HG03575 (cell line): Measurements from ENCODE around the gene RIPK3.

Experiments used
- ATAC-seq: cut with Tn5 transposase; IDR thresholded peaks from one replicate; pipeline ENCODE4 v1.9.1; 2021; ENCODE audit not compliant: unreplicated experiment, insufficient number of reproducible peaks, low FRiP score; ENCODE audit errors: extremely low read depth

Gene RIPK3

DNA sequence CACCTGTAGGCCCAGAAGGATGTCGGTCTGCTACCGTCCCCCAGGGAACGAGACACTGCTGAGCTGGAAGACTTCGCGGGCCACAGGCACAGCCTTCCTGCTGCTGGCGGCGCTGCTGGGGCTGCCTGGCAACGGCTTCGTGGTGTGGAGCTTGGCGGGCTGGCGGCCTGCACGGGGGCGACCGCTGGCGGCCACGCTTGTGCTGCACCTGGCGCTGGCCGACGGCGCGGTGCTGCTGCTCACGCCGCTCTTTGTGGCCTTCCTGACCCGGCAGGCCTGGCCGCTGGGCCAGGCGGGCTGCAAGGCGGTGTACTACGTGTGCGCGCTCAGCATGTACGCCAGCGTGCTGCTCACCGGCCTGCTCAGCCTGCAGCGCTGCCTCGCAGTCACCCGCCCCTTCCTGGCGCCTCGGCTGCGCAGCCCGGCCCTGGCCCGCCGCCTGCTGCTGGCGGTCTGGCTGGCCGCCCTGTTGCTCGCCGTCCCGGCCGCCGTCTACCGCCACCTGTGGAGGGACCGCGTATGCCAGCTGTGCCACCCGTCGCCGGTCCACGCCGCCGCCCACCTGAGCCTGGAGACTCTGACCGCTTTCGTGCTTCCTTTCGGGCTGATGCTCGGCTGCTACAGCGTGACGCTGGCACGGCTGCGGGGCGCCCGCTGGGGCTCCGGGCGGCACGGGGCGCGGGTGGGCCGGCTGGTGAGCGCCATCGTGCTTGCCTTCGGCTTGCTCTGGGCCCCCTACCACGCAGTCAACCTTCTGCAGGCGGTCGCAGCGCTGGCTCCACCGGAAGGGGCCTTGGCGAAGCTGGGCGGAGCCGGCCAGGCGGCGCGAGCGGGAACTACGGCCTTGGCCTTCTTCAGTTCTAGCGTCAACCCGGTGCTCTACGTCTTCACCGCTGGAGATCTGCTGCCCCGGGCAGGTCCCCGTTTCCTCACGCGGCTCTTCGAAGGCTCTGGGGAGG lies 28.9 kb downstream of the RIPK3 start, which contains the start of gene LTB4R:
Gene LTB4R (plus strand): TSS at position 857 of the 959 bp plus-strand sequence. CDS start 4,150 bp downstream, outside the sequence.
- ATAC-seq: no peak

DNA sequence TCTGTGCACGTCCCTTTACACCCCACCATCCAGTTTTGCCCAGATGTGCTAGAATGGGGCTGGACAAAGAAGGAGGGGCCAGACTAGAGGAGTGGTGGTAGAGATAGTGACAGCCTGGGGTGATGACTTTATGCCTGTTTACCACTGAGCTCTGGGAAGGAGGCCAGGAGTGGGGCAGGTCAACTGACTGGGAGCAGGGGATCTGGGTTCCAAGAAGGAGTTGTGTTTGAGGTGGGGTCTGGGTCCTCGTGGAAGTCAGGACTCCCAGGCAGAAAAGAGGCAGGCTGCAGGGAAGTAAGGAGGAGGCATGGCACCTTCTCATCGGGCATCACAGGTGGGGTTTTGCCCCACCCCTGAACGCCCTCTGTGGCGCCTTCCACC lies 29.5 kb downstream of the RIPK3 start:
- ATAC-seq: no peak

DNA sequence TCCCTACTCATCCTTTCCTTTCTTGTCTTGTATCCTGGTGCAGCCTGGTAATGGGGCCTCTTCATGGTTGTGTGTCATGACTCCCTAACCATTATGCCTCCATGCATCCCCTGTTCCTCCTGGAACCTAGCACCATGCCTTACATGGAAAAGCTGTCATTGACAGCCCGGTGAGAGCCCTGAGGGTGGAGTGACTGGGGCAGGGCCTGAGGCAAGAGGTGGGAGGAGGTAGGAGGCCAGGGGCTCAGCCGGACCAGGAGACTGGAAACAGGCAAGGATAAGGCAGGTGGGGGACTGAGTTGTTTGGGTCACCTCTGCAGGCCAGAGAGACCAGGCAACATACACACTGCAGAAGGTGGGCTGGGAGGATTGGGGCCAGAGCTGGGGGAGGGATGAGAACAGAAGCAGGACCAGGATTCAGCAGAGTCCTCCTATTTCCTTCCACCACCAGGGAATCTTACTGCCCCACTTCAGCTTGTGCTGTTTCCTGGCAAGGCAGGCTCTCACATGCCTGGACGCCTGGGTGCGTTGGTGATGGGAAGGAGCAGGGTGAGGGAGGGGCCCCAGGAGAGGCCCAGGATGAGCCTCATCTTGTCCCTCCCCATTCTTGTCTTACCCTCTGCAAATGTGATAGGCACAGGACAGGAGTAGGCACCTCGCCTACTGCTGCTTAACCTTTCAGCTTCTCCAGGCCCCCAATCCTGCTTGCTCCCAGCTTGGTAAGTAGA lies 30.1 kb downstream of the RIPK3 start, which contains the start of gene LTB4R2:
Gene LTB4R2 (plus strand): TSS at position 603 of the 727 bp plus-strand sequence. CDS start 525 bp downstream, outside the sequence.
- ATAC-seq: no peak

DNA sequence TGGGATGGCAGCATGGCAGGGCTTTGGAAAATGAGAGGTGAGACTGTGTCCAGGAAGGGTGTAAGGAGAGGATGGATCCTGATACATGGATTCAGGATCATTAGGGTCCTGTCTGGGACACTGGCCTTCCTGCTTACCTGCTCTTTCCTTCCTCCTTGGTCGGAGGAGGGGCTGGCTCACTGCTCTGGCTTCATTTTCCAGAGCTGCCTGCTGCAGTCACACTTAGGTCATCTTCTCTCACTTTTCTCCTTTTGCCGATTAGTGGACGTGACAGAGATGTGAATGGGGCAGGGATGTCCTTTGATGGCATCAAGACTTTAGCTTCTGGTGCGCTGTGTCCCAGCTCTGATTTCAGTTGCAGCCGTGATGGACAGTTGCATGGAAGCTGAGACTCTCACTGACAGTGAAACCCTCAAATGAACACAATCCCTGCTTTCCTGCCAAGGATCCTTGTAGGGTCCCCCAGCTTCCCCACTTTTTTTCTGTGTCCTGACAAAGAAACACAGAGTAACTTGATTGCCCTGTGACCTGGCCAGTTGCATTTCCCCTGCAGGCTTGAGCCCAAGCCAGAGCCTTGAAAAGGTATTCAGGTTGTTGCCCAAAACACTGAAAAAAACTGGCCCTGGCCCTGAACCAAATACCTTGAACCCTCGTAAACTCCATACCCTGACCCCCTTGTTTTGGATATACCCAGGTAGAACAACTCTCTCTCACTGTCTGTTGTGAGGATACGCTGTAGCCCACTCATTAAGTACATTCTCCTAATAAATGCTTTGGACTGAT lies 31.3 kb downstream of the RIPK3 start:
- ATAC-seq: no peak

DNA sequence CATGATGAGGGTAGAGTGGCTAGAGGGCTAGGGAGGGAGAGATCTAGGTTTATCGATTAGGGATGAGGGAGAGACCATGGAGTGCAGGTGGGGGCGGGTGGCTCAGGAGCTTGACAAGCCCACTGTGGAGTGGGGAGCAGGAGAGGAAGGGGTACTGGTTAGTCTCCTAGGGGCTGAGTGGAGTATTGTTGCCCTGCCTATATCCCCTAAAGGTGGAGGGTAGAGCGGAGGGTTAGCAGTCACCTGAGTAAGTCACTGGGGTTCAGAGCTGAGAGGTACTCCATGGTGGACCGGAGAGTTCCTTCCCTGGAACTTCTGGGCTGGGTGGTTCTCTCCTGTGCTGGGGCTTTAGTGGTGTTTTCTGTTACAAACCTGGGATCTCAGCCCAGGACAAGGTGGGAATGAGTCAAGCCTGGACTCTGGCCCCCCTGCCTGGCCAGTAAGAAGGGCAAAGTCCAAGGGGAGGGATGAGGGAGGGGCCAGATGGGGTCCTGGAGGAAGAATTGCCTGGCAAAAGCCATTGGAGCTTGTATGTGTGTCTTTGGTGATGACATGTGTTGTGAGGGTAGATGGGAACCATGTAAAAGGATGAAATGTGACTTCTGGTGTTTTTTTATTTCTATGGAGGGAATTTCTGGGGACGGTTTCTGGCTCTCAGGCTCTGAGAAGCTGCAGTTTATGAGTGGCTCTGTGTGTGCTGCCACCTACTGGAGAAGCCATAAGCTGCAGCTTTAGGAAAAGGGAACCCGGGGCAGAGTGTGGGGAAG lies 32.0 kb downstream of the RIPK3 start, which contains the start of gene CIDEB:
Gene CIDEB (minus strand): TSS at position 403 of the 767 bp plus-strand sequence. CDS start 119 bp downstream, at position 284.
- no peak for ATAC-seq

DNA sequence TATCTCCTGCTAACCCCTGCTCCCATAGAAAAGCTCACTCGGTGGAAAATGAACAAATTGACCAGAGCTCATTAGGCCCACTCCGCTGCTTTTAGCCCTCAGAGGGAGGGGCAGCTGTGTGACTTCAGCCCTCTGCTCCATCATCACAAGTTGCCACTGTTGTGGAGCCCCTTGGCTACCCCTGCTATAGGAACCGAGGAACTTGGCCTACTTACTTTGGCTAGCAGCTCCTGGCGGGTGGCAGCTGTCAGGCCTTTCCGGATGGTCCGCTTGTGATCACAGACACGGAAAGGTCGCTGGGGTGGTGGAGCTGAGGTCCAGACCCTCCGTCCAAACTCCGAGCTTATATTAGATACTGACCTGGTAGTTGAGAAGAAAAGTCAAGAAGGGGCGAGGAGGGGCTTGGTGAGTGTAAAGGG lies 32.6 kb downstream of the RIPK3 start:
- ATAC-seq: no peak

DNA sequence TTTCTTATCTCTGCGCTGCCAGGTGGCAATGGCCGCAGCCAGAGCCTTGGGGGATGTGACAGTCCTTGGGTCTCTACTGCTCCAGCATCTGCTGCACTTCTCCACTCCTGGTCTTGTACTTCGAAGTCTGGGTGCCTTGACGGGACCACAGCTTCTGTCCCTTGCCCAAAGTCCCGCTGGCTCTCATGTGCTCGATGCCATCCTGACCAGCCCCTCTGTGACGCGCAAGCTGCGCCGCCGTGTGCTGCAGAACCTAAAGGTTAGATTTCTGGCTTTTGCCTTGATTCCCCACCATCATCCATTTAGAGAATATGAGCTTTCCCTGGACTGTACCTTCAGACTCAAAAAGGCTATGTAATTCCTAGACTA lies 35.8 kb downstream of the RIPK3 start:
- ATAC-seq: no peak

DNA sequence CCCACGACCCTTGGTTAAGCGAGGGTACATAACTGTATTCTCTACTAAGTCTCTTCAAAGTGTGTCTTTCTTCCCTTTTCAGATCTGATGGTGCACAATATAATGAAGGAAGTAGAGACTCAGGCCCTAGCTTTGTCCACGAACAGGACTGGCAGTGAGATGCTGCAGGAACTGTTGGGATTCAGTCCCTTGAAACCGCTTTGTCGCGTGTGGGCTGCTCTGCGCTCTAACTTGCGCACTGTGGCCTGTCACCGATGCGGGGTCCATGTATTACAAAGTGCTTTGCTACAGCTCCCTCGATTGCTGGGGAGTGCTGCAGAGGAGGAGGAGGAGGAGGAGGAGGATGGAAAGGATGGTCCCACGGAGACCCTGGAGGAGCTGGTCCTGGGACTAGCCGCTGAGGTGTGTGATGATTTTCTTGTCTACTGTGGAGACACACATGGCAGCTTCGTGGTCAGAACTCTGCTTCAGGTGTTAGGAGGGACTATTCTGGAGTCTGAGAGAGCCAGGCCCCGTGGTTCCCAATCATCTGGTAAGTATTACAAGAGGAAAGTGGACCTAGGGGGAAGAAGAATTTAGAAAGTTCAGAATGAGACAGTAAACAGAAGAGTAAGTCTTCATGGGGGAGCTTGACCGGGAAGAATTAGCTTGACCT lies 39.3 kb downstream of the RIPK3 start:
- ATAC-seq: no peak

DNA sequence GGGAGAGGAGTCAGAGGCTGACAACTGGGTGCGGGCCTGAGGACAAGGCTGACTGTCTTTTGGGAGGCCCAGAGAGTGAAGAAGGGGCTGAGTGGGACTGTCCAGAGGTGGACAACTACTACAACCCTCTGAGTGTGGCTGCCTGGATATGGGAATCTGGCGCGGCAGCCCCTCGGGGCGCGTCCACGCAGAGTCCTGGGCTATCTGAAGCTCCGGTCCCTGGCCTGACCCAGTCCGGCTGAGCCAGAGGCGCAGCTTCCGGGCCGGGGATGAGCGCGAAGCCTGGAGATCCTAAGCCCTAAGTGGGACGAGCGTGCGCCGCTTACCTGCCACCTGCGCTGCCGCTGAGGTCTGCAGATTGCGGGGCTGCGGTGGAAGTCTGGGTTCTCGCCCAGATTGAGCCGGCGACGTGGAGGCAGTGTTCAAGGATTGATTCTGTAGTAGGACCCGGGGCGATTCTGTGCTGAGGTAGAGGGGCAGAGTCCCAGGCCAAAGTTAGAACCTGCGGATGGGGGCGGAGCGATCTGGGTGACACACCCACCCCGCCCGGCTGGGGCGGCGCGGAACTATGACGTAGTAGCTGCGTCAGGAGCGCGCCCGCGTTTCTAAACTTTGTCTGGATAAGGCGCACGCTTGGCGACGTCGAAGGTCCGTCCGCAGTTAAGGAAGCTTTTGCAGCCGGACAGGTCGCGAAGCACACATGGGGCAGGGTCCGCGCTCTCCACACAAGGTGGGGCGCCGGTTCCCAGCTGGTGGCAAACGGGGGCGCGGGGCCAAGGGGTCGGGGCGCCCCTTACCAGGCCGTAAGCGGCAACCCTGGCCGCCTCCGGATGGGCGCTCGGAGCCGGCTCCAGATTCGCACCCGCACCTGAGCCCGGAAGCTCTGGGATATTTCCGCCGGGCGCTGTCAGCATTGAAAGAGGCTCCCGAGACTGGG lies 40.3 kb downstream of the RIPK3 start, which contains the start of the genes DHRS1 and NOP9:
Gene DHRS1 (minus strand): TSS at position 526 of the 937 bp plus-strand sequence. CDS start 674 bp downstream, outside the sequence.
Gene NOP9 (plus strand): TSS at position 596 of the 937 bp plus-strand sequence. CDS start 105 bp downstream, at position 701.
- no peak for ATAC-seq

DNA sequence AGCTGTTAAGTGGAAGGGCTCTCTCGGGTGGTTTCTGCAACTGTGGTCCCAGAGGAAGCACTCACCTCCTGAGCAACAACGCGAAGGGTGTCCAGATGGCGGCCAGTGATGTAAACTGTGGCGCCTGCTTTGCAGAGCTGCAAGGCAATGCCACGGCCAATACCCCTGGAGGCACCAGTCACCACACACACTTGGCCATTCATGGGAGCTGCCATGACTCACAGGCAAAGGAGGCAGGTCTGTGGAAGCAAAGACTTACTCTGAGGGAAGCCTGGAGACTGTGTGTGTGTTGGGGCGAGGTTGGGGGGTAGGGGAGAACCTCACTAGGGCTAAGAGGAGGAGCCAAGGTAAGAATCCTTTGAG lies 40.9 kb downstream of the RIPK3 start:
- ATAC-seq: no peak

DNA sequence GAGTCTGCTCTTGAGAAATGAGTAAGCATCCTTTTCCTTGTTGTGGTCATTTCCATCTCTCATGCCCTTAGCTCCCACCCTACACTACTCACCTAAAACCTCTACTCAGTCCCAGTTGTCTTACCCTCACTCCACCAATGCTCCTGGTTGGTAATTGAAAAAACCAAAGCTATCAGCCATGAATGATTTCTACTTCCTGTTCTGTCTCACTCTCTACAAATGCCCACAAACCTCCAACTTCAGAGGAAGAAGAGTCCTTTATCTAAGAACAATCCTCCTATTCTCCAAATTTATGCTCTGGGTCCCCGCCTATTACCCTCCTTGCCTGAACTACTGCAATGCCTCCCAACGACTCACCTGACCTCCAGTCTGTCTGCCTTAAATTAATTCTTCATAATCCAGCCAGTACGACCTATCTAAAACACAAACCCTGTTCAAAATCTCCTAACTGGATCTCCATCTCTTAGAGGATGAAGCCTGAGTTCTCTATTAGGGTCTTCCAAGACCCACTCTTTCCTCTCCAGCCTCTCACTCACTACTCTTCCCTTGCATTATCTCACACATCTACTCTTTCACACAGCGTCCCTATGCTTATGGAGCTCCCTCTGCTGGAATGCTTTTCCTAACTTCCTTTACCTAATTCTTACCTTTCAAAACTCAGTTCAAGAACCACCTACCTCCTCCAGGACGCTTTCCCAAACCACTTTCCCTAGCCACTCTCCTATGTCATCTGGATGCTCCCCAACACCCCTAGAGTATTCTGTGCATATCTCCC lies 42.4 kb downstream of the RIPK3 start:
- ATAC-seq: peak; percentile 3

DNA sequence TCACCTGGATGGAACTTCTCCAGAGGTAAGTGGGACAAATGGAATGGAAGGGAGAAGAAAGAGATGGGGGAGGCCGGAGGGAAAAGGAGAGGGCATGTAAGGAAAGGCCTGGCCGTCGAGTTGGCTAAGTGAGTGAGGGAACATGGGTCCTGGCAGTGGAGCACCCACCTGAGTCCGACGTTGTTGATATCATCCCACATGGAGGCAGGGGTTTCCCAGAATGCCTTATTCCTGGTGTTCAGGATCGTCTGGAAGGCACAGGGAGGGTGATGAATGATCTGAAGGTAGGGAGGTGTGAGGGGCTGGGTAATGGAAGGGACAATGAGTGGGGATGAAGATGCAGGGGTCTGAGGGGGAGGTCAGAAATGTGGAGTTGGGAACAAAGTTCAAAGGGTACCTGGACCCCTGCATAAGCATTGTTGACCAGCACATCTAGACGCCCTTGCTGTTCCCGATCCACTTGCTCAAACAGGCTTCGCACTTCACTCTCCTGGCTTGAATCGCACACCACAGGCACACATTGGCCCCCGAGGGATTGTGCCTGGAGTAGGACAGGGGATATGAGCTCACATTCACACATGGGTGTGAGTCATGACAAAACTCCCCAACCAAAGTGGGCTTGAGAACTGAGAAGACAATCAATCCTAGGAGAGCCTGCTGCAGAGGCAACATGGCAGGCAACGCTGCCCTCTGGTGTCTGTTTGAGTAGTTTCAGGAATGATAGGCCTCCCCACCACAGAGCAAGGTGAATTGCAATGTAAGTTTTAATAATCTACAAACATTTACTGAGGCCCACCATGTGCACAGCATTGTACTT lies 43.2 kb downstream of the RIPK3 start:
- peak; percentile 31 for ATAC-seq

DNA sequence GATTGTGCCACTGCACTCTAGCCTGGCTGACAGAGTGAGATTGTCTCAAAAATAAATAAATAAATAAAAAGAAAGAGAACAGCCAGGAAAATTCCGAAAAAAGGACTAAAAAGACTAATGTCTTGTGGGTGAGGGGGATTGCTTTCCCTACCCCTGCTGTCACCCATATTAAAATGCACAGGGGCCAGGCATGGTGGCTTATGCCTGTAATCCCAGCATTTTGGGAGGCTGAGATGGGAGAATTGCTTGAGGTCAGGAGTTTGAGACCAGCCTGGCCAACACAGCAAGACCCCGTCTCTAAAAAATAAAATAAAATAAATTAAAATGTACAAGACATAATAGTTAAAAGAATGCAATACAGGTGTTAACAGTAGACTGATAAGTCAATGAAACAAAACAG lies 46.3 kb downstream of the RIPK3 start:
- ATAC-seq: no peak

DNA sequence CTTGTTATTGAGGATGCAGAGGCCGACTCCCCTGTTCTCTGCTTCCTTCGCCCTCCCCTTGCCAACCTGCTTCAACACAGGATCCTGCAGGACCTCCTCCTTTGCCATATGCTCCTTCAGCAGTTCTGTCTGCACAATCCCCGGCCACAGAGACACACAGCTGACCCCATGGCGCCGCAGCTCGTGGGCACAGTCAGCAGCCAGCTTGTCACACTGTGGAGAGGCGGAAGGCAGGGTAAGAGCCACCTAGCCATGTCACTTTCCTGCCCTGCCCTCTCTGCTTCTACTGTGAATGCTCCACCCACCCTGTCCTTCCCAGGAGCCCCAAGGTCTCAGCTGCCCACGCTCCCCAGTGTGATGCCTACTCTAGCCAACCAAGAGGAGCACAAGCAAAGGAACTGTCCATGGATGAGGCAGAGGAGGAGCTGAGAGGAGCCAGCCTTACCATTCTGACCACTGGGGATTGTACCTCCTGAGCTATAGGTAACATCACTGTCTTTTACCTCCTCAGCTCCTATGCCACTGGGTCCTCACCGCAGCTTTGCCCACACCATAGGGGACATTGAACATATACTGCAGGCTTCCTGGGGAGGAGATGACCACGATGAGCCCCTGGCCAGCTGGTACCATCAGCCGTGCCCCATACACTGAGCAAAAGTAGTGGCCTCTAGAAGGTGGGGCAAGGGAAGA lies 47.5 kb downstream of the RIPK3 start:
- ATAC-seq: no peak
